CD14-positive monocyte (primary cell): ENCODE data around the gene LTBP4. TPM values are rescaled to one million over a fixed set of nuclear protein-coding genes. Genes with fewer than 3 reads are reported as not detected.

Source experiments
- DNase-seq, 3 donors: peaks; one replicate each; pipeline ENCODE4 v3.0.0-alpha.2; 2011 to 2022
- H2AFZ ChIP-seq: 2 replicates; pipeline ENCODE4 v1.6.0; 2012; ENCODE audit warnings: mild to moderate bottlenecking, low read depth, low read length, inconsistent platforms; ENCODE audit not compliant: insufficient read depth, poor library complexity, severe bottlenecking
- H3K27ac ChIP-seq, 2 donors: 1 replicate in 1 of 2; 2 replicates in 1 of 2; pipeline ENCODE4 v1.5.1; 2012 to 2013; ENCODE audit warnings: low read length in 2 of 2, control low read depth in 1 of 2, inconsistent platforms in 1 of 2, low read depth in 1 of 2, mild to moderate bottlenecking in 1 of 2
- H3K27me3 ChIP-seq, 2 donors: one replicate each; pipeline versions ENCODE4 v1.6.0 to v1.6.1; 2011 to 2013; ENCODE audit warnings: low read length in 2 of 2; ENCODE audit not compliant: control insufficient read depth in 2 of 2, insufficient read depth in 2 of 2
- H3K36me3 ChIP-seq, 2 donors: replicated peaks in 1 of 2; 1 replicate in 1 of 2; 2 replicates in 1 of 2; pipeline versions ENCODE4 v1.5.1 to v1.6.1; 2012 to 2013; ENCODE audit warnings: low read length in 2 of 2, control low read depth in 1 of 2, inconsistent platforms in 1 of 2, mild to moderate bottlenecking in 1 of 2; ENCODE audit not compliant: insufficient read depth in 2 of 2, control insufficient read depth in 1 of 2
- H3K4me1 ChIP-seq, 2 donors: 1 replicate in 1 of 2; 2 replicates in 1 of 2; pipeline versions ENCODE4 v1.5.1 to v1.6.1; 2012 to 2013; ENCODE audit warnings: low read length in 2 of 2, control low read depth in 1 of 2, inconsistent platforms in 1 of 2, mild to moderate bottlenecking in 1 of 2, moderate library complexity in 1 of 2; ENCODE audit not compliant: insufficient read depth in 2 of 2, control insufficient read depth in 1 of 2
- H3K4me2 ChIP-seq: replicated peaks from 2 replicates; pipeline ENCODE3; 2012; ENCODE audit warnings: low read length, moderate library complexity, mild to moderate bottlenecking; ENCODE audit not compliant: poor library complexity, severe bottlenecking; ENCODE audit errors: extremely low read depth
- H3K4me3 ChIP-seq, 3 experiments: fragments of 200-600 bp in 1 of 3; sonication (generic) in 1 of 3; replicated peaks in 1 of 3; 1 replicate in 2 of 3; 2 replicates in 1 of 3; pipeline ENCODE4 v1.5.1; 2011 to 2013; ENCODE audit warnings: low read length in 3 of 3, mild to moderate bottlenecking in 3 of 3, control low read depth in 2 of 3, low read depth in 2 of 3, inconsistent platforms in 1 of 3, moderate library complexity in 1 of 3
- H3K79me2 ChIP-seq: 2 replicates; pipeline ENCODE4 v1.6.0; 2012; ENCODE audit warnings: mild to moderate bottlenecking, control low read depth, inconsistent platforms, low read length, moderate library complexity; ENCODE audit not compliant: insufficient read depth
- H3K9ac ChIP-seq: 2 replicates; pipeline ENCODE4 v1.6.0; 2017; ENCODE audit warnings: low read length, mild to moderate bottlenecking; ENCODE audit not compliant: insufficient read depth, poor library complexity, severe bottlenecking
- H3K9me3 ChIP-seq, 2 donors: replicated peaks in 1 of 2; 1 replicate in 1 of 2; 2 replicates in 1 of 2; pipeline versions ENCODE4 v1.5.1 to v1.6.1; 2012 to 2013; ENCODE audit warnings: low read length in 2 of 2, control low read depth in 1 of 2; ENCODE audit not compliant: control insufficient read depth in 1 of 2, insufficient read depth in 1 of 2
- H4K20me1 ChIP-seq: 2 replicates; pipeline ENCODE4 v1.6.0; 2012; ENCODE audit warnings: mild to moderate bottlenecking, low read length, control low read depth, moderate library complexity; ENCODE audit not compliant: insufficient read depth
- H3K27ac Mint-ChIP-seq, 7 donors: one replicate each; pipeline ENCODE4 v1.8.0; 2020; ENCODE audit warnings: mild to moderate bottlenecking in 7 of 7, mixed read lengths in 7 of 7, moderate library complexity in 6 of 7, inconsistent platforms in 2 of 7
- H3K27me3 Mint-ChIP-seq, 3 donors: one replicate each; pipeline ENCODE4 v1.8.0; 2021 to 2022; ENCODE audit warnings: low read depth in 3 of 3, mild to moderate bottlenecking in 3 of 3, mixed read lengths in 3 of 3, moderate library complexity in 3 of 3, inconsistent platforms in 1 of 3
- H3K36me3 Mint-ChIP-seq, 2 donors: one replicate each; pipeline ENCODE4 v1.8.0; 2020; ENCODE audit warnings: mixed read lengths in 2 of 2, inconsistent platforms in 1 of 2, mild to moderate bottlenecking in 1 of 2
- H3K4me1 Mint-ChIP-seq: one replicate; pipeline ENCODE4 v1.8.0; 2020; ENCODE audit warnings: mild to moderate bottlenecking, mixed read lengths
- H3K4me3 Mint-ChIP-seq, 2 donors: one replicate each; pipeline ENCODE4 v1.8.0; 2020; ENCODE audit warnings: mild to moderate bottlenecking in 2 of 2, mixed read lengths in 2 of 2, moderate library complexity in 1 of 2
- H3K9me3 Mint-ChIP-seq, 7 donors: one replicate each; pipeline ENCODE4 v1.8.0; 2020 to 2022; ENCODE audit warnings: mixed read lengths in 7 of 7, mild to moderate bottlenecking in 6 of 7, moderate library complexity in 6 of 7, inconsistent platforms in 2 of 7
- CTCF ChIP-seq: fragments of 200-600 bp; IDR thresholded peaks from one replicate; pipeline ENCODE4 v1.8.0; 2022; ENCODE audit warnings: antibody characterized with exemption, mild to moderate bottlenecking
- WGBS: methylation state at CpG from one replicate; pipeline ENCODE4 v1.1.5; 2013; ENCODE audit warnings: missing lambda C conversion rate; ENCODE audit not compliant: insufficient coverage; 5-methylcytosine and 5-hydroxymethylcytosine counted together
- intact Hi-C, 2 donors: fragments of 100-400 bp; cut with micrococcal nuclease; formaldehyde crosslinking; loops; one replicate each; pipeline versions ENCODE4 v1.15.0 to v1.15.1; 2023
- polyA plus RNA-seq, 3 donors: library from polyadenylated mRNA; depleted of rRNA in 1 of 3; unstranded in 2 of 3; stranded (reverse) in 1 of 3; fragments of 300-500 nt in 2 of 3; fragments of >200 nt in 1 of 3; fragmentation: Illumina TruSeq in 2 of 3; gene quantifications; 1 replicate in 2 of 3; 2 replicates in 1 of 3; pipeline ENCODE4 v1.2.3, GENCODE V29; 2012 to 2021

The LTBP4 gene
- polyA plus RNA-seq, 3 donors, result 3.8 to 38.7 (median 8.0) TPM

- WGBS, result 97% methylated on average over 4 of the region's 8 CpGs
- H3K27me3 ChIP-seq, result no peaks in the 10 kb centered on the region
- Mint-ChIP-seq H3K27me3 (peaks cover 3 to 4% (median 3%) of the 10 kb centered on the region in 3 donors), H3K9me3 (peaks cover 0 to 4% (median 0%) of the 10 kb centered on the region in 7 donors), H3K36me3 (no peaks in the 10 kb centered on the region), H3K27ac (no peak overlapping the region), H3K4me1 (no peaks in the 10 kb centered on the region), H3K4me3 (no peak overlapping the region)
- no peaks in the 10 kb centered on the region for H3K36me3 ChIP-seq
- H3K79me2 ChIP-seq, result no peaks in the 10 kb centered on the region
- intact Hi-C loops, result no loop called here
- no peaks in the 10 kb centered on the region for H4K20me1 ChIP-seq
- H3K4me2 ChIP-seq, result no peak overlapping the region
- no peaks in the 10 kb centered on the region for H3K9me3 ChIP-seq
- no peak overlapping the region for H3K4me3 ChIP-seq
- H2AFZ ChIP-seq, result no peak overlapping the region
- H3K4me1 ChIP-seq, result peaks cover under 1 to 6% of the 10 kb centered on the region in 2 donors
- H3K27ac ChIP-seq, result no peak overlapping the region
- TF ChIP-seq CTCF, result no peak
- H3K9ac ChIP-seq, result no peak overlapping the region
- no peak for DNase-seq
Measured at GRCh38 chr19:40658031-40658430, 56.9 kb downstream of the LTBP4 start.

- H3K4me3 ChIP-seq, result no peak overlapping the region
- Mint-ChIP-seq H3K36me3 (no peaks in the 10 kb centered on the region), H3K4me3 (no peak overlapping the region), H3K4me1 (peaks cover 9% of the 10 kb centered on the region), H3K27ac (no peak overlapping the region), H3K27me3 (peaks cover 10 to 14% (median 11%) of the 10 kb centered on the region in 3 donors), H3K9me3 (peaks cover 0 to 4% (median 0%) of the 10 kb centered on the region in 7 donors)
- H3K4me2 ChIP-seq, result no peak overlapping the region
- H3K4me1 ChIP-seq, result peaks cover 10 to 16% of the 10 kb centered on the region in 2 donors
- no peak overlapping the region for H3K27ac ChIP-seq
- no peak overlapping the region for H2AFZ ChIP-seq
- intact Hi-C loops, result no loop called here
- H4K20me1 ChIP-seq, result no peaks in the 10 kb centered on the region
- peaks cover 0 to 7% of the 10 kb centered on the region in 2 donors for H3K27me3 ChIP-seq
- no peak for DNase-seq
- 100% methylated on average over 5 of the region's 5 CpGs for WGBS
- H3K79me2 ChIP-seq, result no peaks in the 10 kb centered on the region
- TF ChIP-seq CTCF, result no peak
- no peaks in the 10 kb centered on the region for H3K9me3 ChIP-seq
- no peak overlapping the region for H3K9ac ChIP-seq
- H3K36me3 ChIP-seq, result no peaks in the 10 kb centered on the region
Measured at GRCh38 chr19:40659116-40659515, 57.9 kb downstream of the LTBP4 start.
